ENCODE measurements around the gene ZBTB20. TPM values are rescaled to one million over a fixed set of nuclear protein-coding genes. Genes with fewer than 3 reads are reported as not detected.

Gene ZBTB20
- total RNA-seq, 2 experiments from 2014 or later: 5.1 to 5.3 TPM

DNA sequence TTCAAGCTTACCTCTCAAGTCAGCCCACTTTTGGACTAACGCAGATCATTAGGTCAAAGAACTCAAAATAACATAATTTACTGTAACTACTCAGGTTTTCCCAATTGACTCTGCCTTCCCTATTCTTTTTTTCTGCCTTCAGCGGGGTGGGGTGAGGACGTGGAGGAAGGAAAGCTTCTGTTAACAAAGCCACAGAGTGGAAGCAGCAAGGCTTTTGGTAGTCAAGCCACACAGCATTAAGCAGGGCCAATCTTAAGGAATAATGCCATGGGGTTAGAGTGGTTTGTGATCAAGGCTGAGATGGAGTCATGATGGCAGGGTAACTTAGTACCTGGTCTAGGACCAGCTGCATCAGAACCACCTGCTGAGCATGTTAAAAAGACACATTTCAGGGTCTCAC lies 575.7 kb downstream of the ZBTB20 start:
- ATAC-seq: no peak
- no peaks in the 10 kb centered on the region for H3K9me3 Mint-ChIP-seq
- no peak overlapping the region for H3K4me3 Mint-ChIP-seq
- ChIA-PET CTCF (interaction anchor here (0.8 to 1.6 kb wide), 3 partner anchors 10 to 187 kb away, joined by 3 read pairs; no protein-coding TSS in a partner anchor), POLR2A (no interaction called here)
- no peak for DNase-seq
- H3K27me3 Mint-ChIP-seq: no peaks in the 10 kb centered on the region
- TF ChIP-seq, protein P1, sequence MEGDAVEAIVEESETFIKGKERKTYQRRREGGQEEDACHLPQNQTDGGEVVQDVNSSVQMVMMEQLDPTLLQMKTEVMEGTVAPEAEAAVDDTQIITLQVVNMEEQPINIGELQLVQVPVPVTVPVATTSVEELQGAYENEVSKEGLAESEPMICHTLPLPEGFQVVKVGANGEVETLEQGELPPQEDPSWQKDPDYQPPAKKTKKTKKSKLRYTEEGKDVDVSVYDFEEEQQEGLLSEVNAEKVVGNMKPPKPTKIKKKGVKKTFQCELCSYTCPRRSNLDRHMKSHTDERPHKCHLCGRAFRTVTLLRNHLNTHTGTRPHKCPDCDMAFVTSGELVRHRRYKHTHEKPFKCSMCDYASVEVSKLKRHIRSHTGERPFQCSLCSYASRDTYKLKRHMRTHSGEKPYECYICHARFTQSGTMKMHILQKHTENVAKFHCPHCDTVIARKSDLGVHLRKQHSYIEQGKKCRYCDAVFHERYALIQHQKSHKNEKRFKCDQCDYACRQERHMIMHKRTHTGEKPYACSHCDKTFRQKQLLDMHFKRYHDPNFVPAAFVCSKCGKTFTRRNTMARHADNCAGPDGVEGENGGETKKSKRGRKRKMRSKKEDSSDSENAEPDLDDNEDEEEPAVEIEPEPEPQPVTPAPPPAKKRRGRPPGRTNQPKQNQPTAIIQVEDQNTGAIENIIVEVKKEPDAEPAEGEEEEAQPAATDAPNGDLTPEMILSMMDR (IDR thresholded peaks at IDR 0.05): no peak
- peaks cover 11% of the 10 kb centered on the region for H3K4me1 Mint-ChIP-seq (ENCODE audit: low read depth)
- H3K36me3 Mint-ChIP-seq (ENCODE audit: low read depth): no peaks in the 10 kb centered on the region
- intact Hi-C loops (cut with micrococcal nuclease): no loop called here
- no peak overlapping the region for H3K27ac Mint-ChIP-seq

DNA sequence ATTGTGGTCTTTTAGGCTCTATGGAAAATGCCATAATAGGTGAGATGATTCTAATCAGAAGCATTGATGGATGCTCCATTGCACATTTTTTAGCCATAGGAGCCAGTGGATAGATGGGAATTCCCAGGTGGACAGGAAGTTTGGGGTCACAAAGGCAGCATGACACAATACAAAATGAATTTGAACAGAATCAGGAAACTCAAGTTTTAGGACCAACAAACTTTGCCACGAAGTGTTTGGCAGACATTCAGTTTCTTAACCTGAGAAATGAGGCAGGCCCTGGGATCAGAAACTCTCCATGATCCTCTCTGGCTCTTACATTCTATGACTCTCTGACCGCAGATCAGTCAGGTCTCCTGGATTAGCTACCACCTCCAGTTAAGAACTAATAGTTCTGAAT lies 577.9 kb downstream of the ZBTB20 start:
- H3K27ac Mint-ChIP-seq: no peak overlapping the region
- TF ChIP-seq, protein P1 (IDR thresholded peaks at IDR 0.05): no peak
- H3K36me3 Mint-ChIP-seq (ENCODE audit: low read depth): peaks cover 5% of the 10 kb centered on the region
- CTCF ChIA-PET: no interaction called here
- H3K9me3 Mint-ChIP-seq: no peaks in the 10 kb centered on the region
- intact Hi-C loops (cut with micrococcal nuclease): no loop called here
- ATAC-seq (no peak), DNase-seq (no peak)
- H3K4me3 Mint-ChIP-seq: no peak overlapping the region
- POLR2A ChIA-PET: no interaction called here
- peaks cover 16% of the 10 kb centered on the region for H3K4me1 Mint-ChIP-seq (ENCODE audit: low read depth)
- H3K27me3 Mint-ChIP-seq: no peaks in the 10 kb centered on the region

DNA sequence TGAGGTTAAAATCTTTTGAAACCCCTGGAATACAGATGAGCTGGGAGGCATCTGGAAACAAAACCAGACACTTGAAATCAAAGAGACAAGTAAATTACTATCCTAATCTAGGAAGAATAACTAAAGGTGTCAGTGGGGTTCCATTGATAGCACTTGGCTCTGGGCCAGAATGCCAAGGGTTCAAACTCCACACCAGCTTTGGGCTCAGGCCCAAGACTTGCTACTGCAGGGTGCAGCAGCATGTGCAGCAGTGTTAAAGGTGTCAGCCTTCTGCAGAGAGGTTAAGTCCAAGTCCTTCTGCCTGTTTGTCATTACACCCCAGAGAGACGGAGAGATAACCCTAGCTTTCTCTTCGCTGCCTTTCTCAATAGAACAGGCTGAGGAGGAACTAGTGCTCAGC lies 579.3 kb downstream of the ZBTB20 start:
- DNase-seq (no peak), ATAC-seq (no peak)
- TF ChIP-seq, protein P1 (IDR thresholded peaks at IDR 0.05): no peak
- CTCF ChIA-PET: no interaction called here
- Mint-ChIP-seq H3K9me3 (peaks cover 2% of the 10 kb centered on the region), H3K36me3 (ENCODE audit: low read depth) (peaks cover 8% of the 10 kb centered on the region), H3K27me3 (no peaks in the 10 kb centered on the region), H3K4me1 (ENCODE audit: low read depth) (peaks cover 16% of the 10 kb centered on the region), H3K27ac (no peak overlapping the region), H3K4me3 (no peak overlapping the region)
- POLR2A ChIA-PET: no interaction called here
- intact Hi-C loops (cut with micrococcal nuclease): no loop called here

DNA sequence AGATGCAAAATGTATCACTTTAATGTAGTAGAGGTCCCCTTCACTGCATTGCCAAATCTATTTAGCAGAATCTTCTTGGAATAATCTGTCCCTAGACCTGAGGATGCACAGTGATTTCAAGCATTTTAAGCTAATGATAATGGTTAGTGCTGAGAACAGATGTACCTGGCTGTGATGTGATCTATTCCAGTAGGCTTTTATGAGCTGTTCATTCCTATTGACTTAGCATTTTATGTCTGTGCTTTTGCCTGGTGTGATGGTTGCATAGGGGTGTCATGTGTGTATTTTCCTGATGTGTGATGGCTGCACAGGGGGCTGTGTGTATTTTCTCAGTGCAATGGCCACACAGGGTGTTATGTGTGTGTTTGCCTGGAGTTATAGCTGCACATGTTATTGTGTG lies 580.3 kb downstream of the ZBTB20 start:
- no peak for ATAC-seq
- H3K27me3 Mint-ChIP-seq: no peaks in the 10 kb centered on the region

DNA sequence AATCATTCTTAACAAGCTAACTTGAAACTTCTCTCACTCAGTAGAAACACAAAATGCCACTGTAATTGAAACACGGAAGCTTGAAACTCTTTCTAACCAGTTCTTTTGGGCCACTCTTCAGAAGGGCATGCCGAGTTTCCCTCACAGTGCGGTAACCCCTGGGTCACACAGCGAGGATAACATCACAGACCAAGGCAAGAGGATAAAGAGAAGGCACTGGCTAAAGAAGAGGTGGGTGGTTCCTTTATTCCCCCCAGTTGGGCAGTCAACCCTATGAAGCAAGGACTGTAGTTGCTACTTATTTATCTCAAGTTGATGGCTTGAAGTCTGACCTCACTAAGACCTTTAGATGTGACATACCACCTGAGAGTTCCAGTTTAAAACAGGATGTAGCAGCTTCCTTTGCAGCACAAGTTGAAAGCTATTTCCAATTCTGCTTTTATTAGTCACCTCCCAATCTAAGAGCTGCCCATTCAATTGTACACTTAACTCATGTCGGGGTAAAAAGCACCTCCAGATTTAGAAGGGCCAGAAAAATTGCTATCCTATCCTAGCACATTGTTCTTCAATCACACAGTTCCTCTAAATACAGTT lies 580.8 kb downstream of the ZBTB20 start:
- Mint-ChIP-seq H3K4me1 (ENCODE audit: low read depth) (peaks cover 16% of the 10 kb centered on the region), H3K4me3 (no peak overlapping the region), H3K9me3 (peaks cover 2% of the 10 kb centered on the region), H3K27me3 (no peaks in the 10 kb centered on the region), H3K36me3 (ENCODE audit: low read depth) (peaks cover 10% of the 10 kb centered on the region), H3K27ac (no peak overlapping the region)
- CTCF ChIA-PET: interaction anchor here (1.5 kb wide), 1 partner anchor 14 kb away, joined by 5 read pairs; no protein-coding TSS in a partner anchor
- ATAC-seq (peak; percentile 77), DNase-seq (no peak)
- POLR2A ChIA-PET: no interaction called here
- intact Hi-C loops (cut with micrococcal nuclease): no loop called here
- TF ChIP-seq, protein P1 (IDR thresholded peaks at IDR 0.05): no peak

More for the DNA sequence above, 580.3 kb downstream of the ZBTB20 start:
- TF ChIP-seq, protein P1 (IDR thresholded peaks at IDR 0.05): no peak
- ChIA-PET POLR2A (no interaction called here), CTCF (interaction anchor here (1.5 kb wide), 1 partner anchor 14 kb away, joined by 5 read pairs; no protein-coding TSS in a partner anchor)
- Mint-ChIP-seq H3K4me1 (ENCODE audit: low read depth) (peaks cover 16% of the 10 kb centered on the region), H3K27ac (no peak overlapping the region), H3K9me3 (peaks cover 2% of the 10 kb centered on the region), H3K4me3 (no peak overlapping the region), H3K36me3 (ENCODE audit: low read depth) (peaks cover 10% of the 10 kb centered on the region)
- DNase-seq: no peak
- intact Hi-C loops (cut with micrococcal nuclease): no loop called here

All from activated CD8-positive, alpha-beta T cell treated with anti-CD3 and anti-CD28 coated beads for 36 hours (primary cell).